Sciatic nerve (tissue), 2 donors: ENCODE data around the gene DESI1. TPM values are rescaled to one million over a fixed set of nuclear protein-coding genes. Genes with fewer than 3 reads are reported as not detected.
"Not testable (repeated sequence)": the region's sequence is repeated elsewhere in the genome, so short reads cannot be mapped to it uniquely, and the experiment has no call there.

ENCODE experiments used
- ATAC-seq: fragments of 200-7000 bp; cut with Tn5 transposase; one replicate; pipeline ENCODE4 v1.9.1; 2020; ENCODE audit warnings: mild to moderate bottlenecking, moderate library complexity
- DNase-seq: peaks from one replicate; pipeline ENCODE4 v3.0.0-alpha.2; 2020; ENCODE audit warnings: low spot score
- intact Hi-C: fragments of 100-400 bp; cut with DNase I; formaldehyde crosslinking; loops from one replicate; pipeline ENCODE4 v1.14.2; 2022
- total RNA-seq: library from RNA; stranded (reverse); fragmentation: NEBNext Ultra II Directional; extraction: Animal tissue kit (Norgen Biotek cat#: 25700); gene quantifications from one replicate; pipeline ENCODE4 v1.2.1, GENCODE V29; 2021
- donor health status: DM: no; HTN: no; CAD: no.
- donor health status: DM: no; HTN: no; CAD: no.

Gene DESI1
- 28.8 TPM for total RNA-seq

- ATAC-seq = no peak
- intact Hi-C loops = no loop called here
- DNase-seq = no peak
These were observed at the start of gene DESI1 for GRCh38 chr22:41620589-41621098. Gene DESI1, minus strand, starts transcription at chr22:41621043. Its CDS starts 204 bp downstream, at chr22:41620839.

DNA sequence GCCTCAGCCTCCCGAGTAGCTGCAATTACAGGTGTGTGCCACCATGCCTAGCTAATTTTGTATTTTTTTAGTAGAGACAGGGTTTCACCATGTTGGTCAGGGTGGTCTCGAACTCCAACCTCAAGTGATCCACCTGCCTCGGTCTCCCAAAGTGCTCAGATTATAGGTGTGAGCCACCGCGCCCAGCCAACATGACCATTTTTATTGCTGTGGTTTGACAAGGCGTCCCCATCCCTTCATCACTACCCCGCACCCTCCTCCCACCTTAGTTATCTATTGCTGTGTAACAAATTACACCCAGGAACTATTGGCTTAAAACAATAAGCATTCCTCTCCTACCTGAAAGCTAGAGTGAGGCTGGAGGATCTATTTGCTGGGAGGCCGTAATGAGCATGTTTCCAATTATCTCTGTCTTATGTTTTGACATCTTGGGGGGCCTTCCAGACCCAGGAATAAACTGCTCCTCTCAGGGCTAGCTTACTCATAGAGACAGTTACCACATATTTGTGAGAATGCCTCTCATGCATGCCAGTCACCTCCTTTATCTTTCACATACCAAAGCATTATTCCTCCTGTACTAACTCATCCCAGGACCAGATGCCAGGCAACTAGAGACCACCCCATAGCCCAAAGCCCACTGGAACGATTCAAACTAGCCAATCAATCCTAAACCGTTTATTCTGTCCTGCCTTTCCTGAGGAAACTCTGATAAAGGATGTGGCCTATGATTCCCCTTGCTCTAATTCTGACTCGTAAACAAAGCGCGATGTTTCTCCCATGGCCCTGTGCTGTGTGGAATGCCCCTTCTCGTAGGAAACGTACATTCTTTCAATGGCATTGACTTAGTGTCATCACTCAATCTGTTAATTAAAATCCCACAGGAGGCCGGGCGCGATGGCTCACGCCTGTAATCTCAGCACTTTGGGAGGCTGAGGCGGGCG, 48.4 kb upstream of the DESI1 start:
- intact Hi-C loops = no loop called here
- DNase-seq (no peak), ATAC-seq (no peak)

DNA sequence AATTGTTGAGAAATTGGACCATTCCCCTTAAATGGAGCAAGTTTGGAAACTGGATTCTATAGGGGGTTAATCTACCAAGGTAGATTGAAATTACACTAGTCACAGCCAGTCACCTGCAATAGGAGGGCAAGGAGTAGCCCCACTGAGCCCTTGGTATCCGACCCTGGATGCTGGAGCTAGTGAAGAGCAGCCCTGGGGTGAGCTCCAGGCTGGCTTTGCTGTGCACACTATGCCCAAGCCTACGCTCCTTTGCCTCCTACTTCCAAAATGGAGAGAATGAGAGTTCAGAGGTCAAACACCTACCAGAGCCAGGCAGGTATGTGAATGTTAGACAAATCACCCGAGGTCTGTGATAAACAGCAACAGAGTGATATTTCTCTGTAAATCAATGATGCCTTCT, 44.1 kb upstream of the DESI1 start:
- ATAC-seq = no peak
- intact Hi-C loops = no loop called here
- DNase-seq = no peak

DNA sequence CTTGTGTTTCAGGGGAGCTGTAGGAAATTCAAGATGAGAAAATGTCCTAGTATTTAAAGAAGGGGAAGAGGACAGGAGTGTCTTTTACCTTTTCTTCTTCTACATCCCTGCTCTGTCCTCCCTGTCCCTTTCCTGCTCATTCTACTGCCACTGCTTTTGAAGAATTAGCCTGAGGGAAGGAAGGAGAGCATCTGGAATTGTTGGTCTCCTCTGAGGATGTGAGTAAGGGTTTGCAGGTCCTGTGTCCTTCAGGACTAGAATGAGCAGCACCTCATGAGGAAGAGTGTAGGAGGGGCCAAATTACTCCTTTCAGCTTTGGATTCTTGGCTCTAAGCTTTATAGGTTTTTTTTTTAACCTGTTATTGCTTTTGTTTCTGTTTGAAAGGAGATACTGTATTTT, 43.6 kb upstream of the DESI1 start:
- intact Hi-C loops = no loop called here
- no peak for ATAC-seq
- DNase-seq = no peak

DNA sequence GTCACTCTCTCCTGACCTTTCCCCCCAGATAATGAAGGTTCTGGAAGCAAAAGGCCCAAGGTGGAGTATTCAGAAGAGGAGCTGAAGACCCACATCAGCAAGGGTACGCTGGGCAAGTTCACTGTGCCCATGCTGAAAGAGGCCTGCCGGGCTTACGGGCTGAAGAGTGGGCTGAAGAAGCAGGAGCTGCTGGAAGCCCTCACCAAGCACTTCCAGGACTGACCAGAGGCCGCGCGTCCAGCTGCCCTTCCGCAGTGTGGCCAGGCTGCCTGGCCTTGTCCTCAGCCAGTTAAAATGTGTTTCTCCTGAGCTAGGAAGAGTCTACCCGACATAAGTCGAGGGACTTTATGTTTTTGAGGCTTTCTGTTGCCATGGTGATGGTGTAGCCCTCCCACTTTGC, 42.8 kb upstream of the DESI1 start:
- DNase-seq, ATAC-seq, intact Hi-C loops: not testable (repeated sequence)

- ATAC-seq (no peak), DNase-seq (no peak)
- intact Hi-C loops = no loop called here
These were observed 40.9 kb upstream of the DESI1 start for GRCh38 chr22:41661713-41662112.

GRCh38 chr22:41661088-41661487, 40.2 kb upstream of the DESI1 start:
- ATAC-seq = no peak
- intact Hi-C loops = no loop called here
- DNase-seq = no peak

DNA sequence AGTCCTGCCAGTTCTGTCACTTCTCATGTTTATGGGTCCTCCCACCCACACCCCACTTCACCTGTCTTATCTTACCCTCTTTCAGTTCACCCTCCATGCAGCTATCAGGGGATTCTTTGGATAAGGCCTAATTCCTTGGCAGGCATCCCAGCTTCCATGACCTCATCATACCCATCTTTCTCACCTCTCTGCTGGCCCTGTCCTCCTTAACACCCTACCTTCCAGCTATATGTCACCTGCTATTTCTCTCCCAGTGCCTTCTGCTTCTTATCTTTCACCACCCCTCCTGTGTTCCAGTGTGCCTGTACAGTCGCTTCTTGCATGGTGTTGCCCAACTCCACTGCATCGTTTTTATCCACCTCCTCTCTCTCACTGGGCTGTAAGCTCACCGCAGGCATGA, 39.6 kb upstream of the DESI1 start:
- ATAC-seq = no peak
- DNase-seq = no peak

GRCh38 chr22:41659941-41660340, 39.1 kb upstream of the DESI1 start:
- intact Hi-C loops = no loop called here
- DNase-seq = no peak
- no peak for ATAC-seq

More for the DNA sequence above, 39.6 kb upstream of the DESI1 start:
- intact Hi-C loops = no loop called here

GRCh38 chr22:41658869-41659268, 38.0 kb upstream of the DESI1 start:
- ATAC-seq = no peak
- DNase-seq = no peak
- intact Hi-C loops = no loop called here

DNA sequence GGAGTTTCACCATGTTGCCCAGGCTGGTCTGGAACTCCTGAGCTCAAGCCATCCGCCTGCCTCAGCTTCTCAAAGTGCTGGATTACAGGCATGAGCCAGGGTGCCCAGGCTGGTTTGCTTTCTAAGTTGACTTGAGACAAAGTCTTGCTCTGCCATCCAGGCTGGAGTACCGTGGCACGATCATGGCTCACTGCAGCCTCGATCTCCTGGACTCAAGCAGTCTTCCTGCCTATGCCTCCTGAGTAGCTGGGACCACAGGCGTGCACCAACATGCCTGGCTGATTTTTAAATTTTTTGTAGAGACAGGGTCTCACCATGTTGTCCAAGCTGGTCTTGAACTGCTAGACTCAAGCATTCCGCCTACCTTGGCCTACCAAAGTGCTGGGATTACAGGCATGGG, 36.9 kb upstream of the DESI1 start:
- no peak for DNase-seq
- no peak for ATAC-seq
- intact Hi-C loops = no loop called here

GRCh38 chr22:41656556-41656955, 35.7 kb upstream of the DESI1 start:
- intact Hi-C loops = no loop called here
- DNase-seq (no peak), ATAC-seq (no peak)

DNA sequence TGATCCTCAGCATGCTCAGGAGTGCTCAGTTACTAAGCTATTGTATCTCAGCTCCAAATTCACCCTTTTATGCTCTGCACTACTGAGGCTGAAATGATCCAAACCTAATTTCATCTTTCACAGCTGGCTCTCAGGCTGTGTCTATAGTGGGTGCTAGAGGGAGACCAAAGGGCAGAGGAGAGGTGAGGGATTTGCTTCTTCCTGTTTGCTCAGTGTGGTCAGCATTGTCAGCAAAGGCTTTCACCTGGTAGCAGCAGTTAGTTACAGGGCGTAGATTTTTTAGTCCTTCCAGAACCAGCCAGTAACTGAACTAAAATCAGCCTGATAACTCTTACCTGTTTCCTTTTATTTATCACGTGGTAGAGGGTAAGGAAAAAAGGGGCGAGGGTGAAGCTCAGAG, 33.5 kb upstream of the DESI1 start:
- DNase-seq = no peak
- ATAC-seq = no peak
- intact Hi-C loops = no loop called here

DNA sequence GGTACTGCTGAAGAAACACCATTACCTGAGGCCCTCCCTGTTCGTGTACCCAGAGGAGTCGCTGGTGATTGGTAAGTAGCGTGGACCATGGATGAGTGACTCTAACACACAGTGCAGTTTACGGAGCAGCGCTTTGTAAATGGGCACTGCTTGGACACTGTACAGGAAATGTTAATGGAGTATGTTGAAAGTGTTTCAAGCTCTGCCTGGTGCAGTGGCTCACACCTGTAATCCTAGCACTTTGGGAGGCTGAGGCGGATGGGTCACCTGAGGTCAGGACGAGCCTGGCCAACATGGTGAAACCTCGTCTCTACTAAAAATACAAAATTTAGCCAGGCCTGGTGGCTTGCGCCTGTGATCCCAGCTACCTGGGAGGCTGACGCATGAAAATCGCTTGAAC, 30.0 kb upstream of the DESI1 start:
- ATAC-seq (no peak), DNase-seq (no peak)

GRCh38 chr22:41650229-41650628, 29.4 kb upstream of the DESI1 start:
- DNase-seq (no peak), ATAC-seq (no peak)
- intact Hi-C loops = no loop called here

More for the DNA sequence above, 30.0 kb upstream of the DESI1 start:
- intact Hi-C loops = no loop called here

GRCh38 chr22:41648432-41648831, 27.6 kb upstream of the DESI1 start:
- intact Hi-C loops = no loop called here
- ATAC-seq = no peak
- DNase-seq = no peak

DNA sequence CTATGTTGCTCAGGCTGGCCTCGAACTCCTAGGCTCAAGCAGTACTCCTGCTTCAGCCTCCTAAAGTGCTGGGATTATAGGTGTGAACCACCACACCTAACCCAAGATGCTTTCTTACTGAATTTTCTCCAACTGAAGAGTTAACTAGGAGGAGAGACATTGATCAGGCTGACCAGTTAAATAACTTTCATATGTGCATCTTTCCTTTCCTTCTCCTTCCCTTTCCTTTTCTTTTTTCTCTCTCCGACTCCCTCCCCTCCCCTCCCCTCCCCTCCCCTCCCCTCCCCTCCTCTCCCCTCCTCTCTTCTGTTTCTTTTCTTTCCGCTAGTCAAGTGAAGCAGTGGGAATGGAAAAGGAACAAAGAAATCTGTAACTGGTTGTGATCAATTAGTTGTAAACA, 26.9 kb upstream of the DESI1 start:
- ATAC-seq (no peak), DNase-seq (no peak)

GRCh38 chr22:41642331-41643110, 21.7 kb upstream of the DESI1 start:
- DNase-seq (no peak), ATAC-seq (no peak)
- intact Hi-C loops = no loop called here

More for the DNA sequence above, 26.9 kb upstream of the DESI1 start:
- intact Hi-C loops = no loop called here

DNA sequence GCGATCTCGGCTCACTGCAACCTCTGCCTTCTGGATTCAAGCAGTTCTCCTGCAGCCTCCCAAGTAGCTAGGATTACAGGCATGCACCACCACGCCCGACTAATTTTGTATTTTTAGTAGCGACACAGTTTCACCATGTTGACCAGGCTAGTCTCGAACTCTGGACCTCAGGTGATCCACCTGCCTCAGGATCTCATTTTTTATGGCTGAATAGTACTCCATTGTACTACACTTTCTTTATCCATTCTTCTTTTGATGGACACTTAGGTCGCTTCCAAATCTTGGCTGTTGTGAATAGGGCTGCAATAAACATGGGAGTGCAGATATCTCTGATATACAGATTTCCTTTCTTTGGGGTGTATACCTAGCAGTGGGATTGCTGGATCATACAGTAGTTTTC, 21.0 kb upstream of the DESI1 start:
- intact Hi-C loops = no loop called here
- no peak for DNase-seq
- no peak for ATAC-seq

- ATAC-seq = no peak
- DNase-seq = no peak
- intact Hi-C loops = no loop called here
These were observed 17.9 kb upstream of the DESI1 start for GRCh38 chr22:41638748-41639147.
